GM19452 (cell line): ENCODE measurements around the gene TSPAN11.

Experiments used
- ATAC-seq: cut with Tn5 transposase; IDR thresholded peaks from one replicate; pipeline ENCODE4 v1.9.1; 2021; ENCODE audit not compliant: unreplicated experiment

TSPAN11 gene

GRCh38 chr12:30959110-30959710, 32.7 kb downstream of the TSPAN11 start:
- ATAC-seq: no peak

DNA sequence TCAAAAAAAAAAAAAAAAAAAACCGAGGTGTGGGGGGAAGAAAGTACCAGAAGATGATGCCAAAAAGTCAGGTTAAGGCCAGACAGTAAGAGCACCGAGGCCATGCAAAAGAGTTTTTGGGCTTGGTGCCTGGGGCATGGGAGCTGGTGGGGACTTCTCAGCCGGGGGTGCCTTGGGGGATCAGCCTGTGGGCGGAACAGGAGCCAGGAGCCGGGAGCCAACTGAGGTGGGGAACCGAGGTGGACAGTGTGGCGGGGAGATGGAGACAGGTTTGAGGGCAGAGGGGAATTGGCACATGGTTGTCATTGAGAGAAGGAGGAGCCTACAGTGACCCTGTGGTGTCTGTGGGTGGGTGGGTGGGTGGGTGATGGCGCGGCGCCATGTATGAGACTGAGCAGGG, 33.2 kb downstream of the TSPAN11 start:
- ATAC-seq: no peak

DNA sequence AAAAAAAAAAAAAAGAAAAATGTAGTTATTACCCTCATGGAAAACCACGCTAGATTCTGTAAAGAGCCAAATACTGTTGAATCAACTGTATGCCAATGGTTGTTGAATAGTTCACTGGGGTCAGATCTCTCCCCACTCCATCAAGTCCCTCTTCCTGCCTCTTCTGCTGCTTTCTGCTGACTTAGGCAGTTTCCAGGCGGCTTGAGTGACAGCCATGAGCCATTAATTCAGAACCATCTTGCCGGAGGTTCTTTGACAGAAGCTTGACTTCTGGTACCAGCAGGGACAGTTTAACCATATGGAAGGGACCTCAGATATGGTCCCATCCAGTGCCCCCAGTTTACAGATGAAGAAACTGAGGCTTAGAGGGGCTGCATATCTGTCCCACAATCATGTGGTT, 34.5 kb downstream of the TSPAN11 start:
- no peak for ATAC-seq

GRCh38 chr12:30962047-30962446, 35.5 kb downstream of the TSPAN11 start:
- ATAC-seq: no peak

DNA sequence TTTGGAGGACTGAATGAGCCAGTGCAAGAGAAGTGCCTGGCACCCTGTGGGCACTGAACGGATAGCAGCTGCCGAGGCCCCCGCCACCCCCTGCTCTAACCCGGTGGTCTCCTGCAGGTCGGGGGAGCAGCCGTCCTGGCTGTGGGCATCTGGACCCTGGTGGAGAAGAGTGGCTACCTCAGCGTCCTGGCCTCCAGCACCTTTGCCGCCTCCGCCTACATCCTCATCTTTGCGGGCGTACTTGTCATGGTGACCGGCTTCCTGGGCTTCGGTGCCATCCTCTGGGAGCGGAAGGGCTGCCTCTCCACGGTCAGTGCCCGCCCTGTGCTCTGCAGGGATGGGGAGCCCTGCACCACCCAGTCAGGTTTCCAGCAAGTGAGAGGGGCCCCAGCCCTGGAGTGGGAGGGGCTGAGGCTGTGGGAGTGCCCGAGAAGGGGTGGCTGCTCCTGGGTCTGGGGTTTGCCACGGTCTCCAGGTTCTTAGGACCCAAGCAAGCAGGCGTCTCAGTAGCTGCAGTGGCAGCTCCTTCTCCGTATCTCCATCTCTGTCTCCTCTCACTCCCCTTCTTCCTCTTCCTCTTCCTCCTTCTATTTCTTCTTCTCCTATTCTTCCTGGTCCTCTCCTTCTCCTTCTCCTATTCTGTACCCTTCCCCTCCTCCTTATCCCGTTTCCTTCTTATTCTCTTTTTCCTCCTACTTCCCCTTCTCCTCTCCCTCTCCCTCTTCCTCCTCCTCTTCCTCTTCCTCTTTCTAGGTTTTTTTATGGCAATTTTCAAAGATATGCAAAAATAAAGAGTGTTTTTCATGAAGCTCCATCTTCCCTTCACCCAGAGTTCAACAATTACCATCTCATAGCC, 37.4 kb downstream of the TSPAN11 start:
- no peak for ATAC-seq

GRCh38 chr12:30964896-30965612, 38.5 kb downstream of the TSPAN11 start:
- no peak for ATAC-seq

DNA sequence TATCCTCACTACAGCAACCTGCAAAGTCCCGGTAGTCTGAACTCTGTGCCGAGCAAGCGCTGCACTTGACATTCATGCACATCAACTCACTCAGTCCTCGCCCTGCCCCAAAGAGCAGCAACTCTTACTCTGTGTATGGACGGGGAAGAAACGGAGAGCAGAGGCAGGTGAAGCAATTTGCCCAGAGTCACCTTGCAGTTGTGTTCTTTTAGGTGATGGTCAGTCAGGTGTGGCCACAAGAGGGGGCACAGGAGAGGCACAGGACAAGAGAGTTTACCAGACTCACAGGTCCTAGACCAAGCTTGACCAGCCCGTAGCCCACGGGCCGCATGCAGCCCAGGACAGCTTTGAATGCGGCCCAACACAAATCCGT, 39.1 kb downstream of the TSPAN11 start:
- ATAC-seq: no peak

DNA sequence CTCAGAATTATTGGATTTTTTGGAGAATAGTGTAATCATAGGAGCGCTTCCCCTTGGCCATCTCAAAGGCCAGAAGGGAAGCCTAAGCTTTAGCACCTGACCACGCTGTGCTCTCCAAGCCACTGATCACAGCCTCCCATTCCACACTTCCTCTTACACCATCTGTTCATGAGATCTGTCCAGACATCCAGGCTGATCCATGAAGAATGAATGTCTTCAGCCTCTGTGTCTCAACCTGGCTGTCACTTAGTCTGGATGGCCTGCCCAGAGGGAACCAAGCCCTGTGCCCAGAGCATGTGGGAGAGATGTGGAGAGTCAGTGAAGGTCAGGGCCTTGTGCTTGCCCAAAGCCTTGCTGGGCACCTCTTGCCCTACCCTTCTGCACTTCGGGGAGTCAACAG, 40.5 kb downstream of the TSPAN11 start:
- ATAC-seq: no peak

DNA sequence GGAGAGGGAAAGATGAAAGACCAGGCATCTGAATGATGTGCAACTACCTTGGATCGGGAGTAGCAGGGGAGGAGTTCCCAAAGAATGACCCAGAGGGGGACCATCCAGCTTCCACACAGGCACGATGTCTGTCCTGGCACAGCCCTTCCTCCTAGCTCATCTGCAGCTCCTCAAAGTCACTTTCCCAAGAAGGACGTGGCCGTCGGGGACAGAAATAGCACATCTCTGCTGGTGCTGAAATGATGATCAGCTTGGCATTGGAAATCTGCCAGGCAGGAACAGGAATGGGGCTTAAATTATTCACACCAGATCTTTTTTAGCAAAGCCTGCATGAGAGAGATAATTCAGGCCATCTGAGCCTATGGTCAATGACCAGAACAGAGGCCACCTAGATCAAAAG, 41.7 kb downstream of the TSPAN11 start:
- no peak for ATAC-seq

- no peak for ATAC-seq
Measured at GRCh38 chr12:30969006-30969405, 42.5 kb downstream of the TSPAN11 start.

DNA sequence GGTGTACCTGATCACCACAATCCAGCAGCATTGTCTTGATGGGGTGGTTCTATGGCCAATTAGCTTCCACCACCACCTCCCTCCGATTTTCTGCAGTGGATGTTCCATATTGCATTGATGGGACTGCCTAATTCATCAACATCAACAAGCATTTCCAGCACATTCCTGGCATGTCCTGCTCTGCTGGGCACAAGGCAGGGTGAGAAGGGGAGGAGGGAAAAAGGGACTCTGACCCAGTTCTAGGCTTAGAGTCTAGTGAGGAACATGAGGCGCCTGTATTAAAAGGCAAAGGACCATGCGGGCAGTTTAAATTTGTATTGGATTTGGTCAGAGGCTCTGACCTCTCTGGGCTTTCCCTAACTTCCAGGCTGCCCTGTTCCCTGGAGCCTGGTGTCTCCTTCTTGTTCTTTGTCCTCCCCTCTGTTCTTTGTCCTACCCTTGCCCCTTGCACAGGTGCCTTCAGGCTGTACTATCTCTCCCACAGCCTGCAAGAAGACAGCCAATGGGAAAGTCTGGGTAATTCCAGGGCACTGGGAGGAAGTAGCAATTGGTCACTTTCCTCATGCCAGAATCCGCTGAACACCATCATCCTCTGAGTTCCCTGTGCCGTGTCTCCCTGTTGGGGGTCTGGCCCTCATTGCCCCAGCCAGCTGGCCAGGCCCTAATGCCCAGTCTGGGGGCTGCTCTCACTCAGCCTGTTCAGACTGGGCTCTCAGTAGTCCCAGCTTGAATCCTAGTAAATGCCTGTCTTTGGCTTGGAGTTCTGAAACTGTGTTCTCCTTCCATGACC, 43.3 kb downstream of the TSPAN11 start:
- ATAC-seq: no peak

DNA sequence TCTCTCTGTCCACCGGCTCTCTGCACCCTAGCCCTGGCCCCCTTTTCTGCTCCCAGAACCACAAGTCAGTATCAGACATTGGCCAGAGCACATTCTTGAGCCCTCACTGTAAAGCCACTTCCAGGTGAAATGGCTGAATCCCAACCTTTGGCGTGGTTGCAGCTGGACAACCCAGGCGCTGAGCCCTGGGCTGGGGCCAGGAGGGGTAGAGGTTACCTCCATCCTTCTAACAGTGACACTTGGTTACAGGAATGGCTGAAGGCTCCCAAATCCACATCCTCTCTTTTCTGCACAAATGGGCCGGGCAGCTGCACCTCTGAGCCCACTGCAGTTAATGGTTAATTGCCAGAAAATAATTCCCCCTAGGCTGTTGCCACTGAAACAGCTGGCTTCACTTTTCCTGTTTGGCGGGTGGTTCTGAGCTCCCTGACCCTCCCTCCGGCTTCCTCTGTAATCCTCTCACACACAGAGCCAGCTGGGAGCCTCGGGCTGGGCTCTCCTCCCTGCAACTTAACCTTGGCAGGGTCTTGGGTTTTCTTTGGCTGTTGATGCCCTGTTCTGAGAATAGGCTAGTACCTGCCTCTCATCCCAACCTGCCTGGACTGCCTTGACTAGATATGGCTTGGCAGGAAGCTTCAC, 44.1 kb downstream of the TSPAN11 start:
- ATAC-seq: no peak

DNA sequence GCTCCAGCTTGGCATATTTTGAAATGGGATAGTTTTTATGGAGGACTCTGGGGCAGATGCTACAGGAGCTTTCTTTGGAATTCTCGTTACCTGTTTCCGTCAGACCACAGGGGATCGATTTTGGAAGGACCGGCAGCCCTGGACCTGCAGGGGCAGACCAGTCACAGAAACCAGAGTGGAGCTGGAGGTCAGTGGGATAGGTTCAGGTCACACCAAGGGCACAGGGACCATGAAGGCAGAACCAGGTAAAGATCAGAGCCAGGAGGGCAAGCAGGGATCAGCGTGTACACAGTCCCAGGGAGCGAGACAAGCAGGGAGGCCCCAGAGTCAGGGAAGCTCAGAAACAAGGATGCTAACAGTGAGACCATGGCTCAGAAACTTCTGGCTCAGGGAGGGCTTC, 45.5 kb downstream of the TSPAN11 start:
- no peak for ATAC-seq

- ATAC-seq: no peak
Measured at GRCh38 chr12:30973175-30973574, 46.6 kb downstream of the TSPAN11 start.

GRCh38 chr12:30973830-30974229, 47.3 kb downstream of the TSPAN11 start:
- ATAC-seq: no peak

DNA sequence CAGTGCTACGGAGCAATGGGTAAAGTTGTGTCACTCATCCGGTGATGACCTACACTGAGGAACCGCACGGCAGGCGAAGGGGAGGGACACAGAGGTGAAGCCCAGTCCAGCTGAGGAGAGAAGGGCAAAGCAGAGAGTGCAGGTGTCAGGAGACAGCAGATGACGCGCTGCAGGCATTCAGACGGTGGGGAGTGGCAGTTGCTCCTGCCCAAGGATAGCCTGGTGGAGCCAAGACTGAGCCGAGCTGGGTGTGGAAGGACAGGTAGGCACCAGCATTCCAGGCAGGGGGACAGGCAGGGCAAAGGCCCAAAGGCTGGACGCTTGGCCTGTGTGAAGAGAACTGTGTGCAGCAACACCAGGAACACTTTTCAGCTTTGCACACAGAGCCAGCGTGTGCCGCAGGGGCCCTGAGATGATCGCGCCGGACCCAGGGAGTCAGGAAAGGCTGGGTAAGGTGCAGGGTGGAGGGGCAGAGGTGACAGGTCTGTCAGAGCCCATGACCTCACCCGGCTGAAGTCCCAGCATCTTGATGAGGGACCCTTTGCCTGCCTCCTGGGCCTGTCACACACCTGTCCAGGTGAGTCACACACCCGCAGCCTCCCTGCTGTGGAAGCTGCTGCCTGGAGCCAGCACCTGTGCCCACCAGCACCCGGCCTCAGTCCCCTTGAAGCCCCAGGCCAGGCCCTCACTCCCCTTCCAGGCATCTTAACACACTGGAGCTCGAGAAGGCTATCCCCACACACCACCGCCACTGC, 48.4 kb downstream of the TSPAN11 start:
- no peak for ATAC-seq

DNA sequence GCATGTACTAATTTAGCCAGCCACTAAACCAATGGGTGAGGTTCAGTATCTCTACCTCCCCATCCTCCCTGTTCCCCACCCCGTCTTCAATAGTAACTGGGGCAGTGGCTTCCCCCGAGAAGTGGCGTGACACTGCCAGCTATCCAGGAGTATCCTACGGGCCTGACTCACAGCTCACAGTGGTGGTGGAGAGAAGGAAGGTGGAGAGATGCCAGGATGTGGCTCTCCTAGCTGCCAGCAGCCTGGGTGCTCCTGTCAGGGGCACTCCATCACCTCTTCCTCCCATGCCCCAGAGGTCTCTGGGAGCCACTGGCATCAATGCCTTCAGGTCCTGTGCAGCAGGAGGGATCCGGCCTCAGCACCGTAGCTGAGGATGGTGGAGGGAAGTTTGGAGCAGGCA, 49.0 kb downstream of the TSPAN11 start:
- no peak for ATAC-seq

DNA sequence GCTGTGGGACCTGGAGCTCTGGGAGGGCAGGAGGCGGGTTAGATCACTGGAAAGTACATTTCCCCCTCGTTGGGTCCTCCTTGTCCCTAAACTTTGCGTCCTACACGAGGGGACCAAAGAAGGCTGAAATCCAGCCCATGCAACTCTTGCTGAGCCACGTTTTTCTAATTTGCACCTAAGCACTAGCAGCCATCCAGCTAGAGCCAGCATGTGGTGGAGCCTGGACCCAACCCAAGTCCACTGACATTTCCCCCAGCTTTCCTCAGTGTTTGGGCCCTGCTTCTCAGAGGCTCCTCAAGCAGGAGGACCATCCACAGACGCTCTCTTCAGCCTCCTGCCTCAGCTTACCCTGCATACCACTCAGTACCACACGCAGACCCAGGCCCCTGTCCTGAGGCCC, 49.7 kb downstream of the TSPAN11 start:
- ATAC-seq: no peak

DNA sequence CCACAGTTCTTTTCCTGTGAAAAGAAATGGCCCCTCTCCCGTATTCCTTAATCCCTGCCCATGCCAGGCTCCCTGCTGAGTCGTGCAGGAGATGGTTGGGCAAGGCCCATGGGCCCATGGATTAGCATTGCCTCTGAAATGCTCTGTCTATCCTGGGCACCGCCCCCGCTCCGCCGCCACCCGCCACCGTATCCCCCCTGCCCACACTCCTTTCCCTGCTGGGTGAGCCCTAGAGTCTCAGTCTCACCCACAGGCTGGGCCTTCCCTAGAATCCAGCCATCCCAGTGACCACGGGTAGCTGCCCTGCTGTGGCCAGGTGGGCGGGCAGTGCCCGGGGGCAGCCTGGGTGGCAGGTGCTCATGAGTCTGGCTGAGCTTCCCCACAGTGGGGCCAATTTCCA, 50.6 kb downstream of the TSPAN11 start:
- no peak for ATAC-seq
